ENCODE measurements around the gene TNFRSF1B. TPM values are rescaled to one million over a fixed set of nuclear protein-coding genes. Genes with fewer than 3 reads are reported as not detected.

The TNFRSF1B gene
- 10 to 100 TPM; 10.9 to 34.9 (median 31.0) TPM for total RNA-seq

DNA sequence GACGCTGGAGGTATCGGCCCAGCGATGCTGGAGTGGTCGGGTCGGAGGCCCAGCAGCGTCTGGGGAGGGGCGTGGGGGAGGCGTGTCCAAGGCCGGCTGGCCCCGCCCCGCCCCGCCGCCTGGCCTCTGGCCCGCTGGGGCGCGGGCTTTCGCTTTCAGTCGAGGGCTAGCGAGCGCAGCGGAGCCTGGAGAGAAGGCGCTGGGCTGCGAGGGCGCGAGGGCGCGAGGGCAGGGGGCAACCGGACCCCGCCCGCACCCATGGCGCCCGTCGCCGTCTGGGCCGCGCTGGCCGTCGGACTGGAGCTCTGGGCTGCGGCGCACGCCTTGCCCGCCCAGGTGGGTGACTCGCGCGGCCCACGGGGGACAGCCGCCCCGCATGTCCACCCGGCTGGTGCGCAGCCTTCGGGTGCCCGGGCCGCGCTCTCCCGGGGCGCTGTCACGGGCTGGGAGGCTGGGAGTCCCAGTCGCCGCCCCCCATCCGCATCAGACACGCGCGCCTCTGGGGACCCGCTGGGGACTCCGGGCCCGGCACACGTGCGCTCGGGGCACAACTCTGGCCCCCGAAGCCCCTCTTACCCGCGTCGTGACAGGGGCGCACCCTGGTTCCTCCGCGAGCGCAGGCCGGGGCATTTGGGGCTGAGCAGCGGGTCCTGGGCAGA lies at the start of gene TNFRSF1B:
TSS of gene TNFRSF1B (plus strand) at position 158 of the 659 bp plus-strand sequence. CDS start at position 259, 101 bp downstream.
- peaks cover 0 to 48% (median 6%) of the 10 kb centered on the region in 3 donors for H3K4me1 ChIP-seq
- H3K9me3 ChIP-seq: no peaks in the 10 kb centered on the region
- 0% methylated on average over 4 of the region's 79 CpGs; no CpG with 5 or more reads in 1 of the 2 donors for WGBS, 2 donors (ENCODE audit: low coverage in 1 of 2)
- peak; percentile 77 for ATAC-seq
- H3K27me3 ChIP-seq: peaks cover 49% of the 10 kb centered on the region
- peak within 1 kb of the TSS; percentile 60 to 89 (median 80) for H3K27ac ChIP-seq
- peak; percentile 69 for TF ChIP-seq POLR2AphosphoS5 (IDR thresholded peaks at IDR 0.05)
- no peak for TF ChIP-seq EP300 (IDR thresholded peaks at IDR 0.05)
- TF ChIP-seq, protein P1, sequence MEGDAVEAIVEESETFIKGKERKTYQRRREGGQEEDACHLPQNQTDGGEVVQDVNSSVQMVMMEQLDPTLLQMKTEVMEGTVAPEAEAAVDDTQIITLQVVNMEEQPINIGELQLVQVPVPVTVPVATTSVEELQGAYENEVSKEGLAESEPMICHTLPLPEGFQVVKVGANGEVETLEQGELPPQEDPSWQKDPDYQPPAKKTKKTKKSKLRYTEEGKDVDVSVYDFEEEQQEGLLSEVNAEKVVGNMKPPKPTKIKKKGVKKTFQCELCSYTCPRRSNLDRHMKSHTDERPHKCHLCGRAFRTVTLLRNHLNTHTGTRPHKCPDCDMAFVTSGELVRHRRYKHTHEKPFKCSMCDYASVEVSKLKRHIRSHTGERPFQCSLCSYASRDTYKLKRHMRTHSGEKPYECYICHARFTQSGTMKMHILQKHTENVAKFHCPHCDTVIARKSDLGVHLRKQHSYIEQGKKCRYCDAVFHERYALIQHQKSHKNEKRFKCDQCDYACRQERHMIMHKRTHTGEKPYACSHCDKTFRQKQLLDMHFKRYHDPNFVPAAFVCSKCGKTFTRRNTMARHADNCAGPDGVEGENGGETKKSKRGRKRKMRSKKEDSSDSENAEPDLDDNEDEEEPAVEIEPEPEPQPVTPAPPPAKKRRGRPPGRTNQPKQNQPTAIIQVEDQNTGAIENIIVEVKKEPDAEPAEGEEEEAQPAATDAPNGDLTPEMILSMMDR (IDR thresholded peaks at IDR 0.05): no peak
- peak; percentile 84 to 86 for TF ChIP-seq POLR2A (IDR thresholded peaks at IDR 0.05)
- H3K36me3 ChIP-seq: no peaks in the 10 kb centered on the region
- H3K4me3 ChIP-seq: peak within 1 kb of the TSS; percentile 77 to 84

DNA sequence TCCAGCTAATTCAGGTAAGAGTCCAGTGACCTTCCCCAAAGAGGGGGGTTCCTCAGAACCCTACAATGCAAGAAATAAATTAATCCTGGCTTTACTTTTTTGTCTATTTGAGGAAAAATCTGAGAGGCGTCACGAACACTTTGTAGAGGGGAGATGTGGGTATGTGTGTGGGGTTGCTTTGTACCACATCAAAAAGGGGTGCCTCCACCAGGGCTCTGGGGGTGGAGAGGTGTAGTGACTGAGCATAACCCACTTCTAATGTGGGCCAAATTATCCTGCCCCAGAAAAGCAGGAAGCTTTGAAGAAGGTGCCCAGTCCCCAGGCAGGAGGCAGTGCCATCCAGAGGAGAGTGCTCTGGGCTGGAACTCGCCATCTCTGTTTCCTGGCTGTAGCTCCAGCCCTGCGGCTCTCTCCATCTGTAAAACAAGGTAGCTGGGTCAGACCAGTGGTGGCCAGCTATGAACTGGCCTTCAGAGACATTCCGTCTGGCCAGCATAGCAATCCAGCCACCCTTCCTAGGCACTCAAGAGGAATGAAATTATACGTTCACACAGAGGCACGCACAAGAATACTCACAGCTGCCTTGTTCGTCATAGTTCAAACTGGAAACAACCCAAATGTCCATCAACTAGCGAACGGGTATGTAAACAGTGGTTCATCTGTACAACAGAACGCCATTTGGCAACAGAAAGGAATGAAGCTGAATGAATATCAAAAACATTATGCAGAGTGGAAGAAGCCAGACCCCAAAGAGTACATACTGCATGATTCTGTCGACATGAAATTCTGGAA lies 45.4 kb upstream of the TNFRSF1B start:
- Histone ChIP-seq H3K4me1 (peaks cover 0 to 25% (median 4%) of the 10 kb centered on the region in 3 donors), H3K36me3 (no peaks in the 10 kb centered on the region), H3K27me3 (peaks cover 16% of the 10 kb centered on the region), H3K4me3 (no peak overlapping the region), H3K9me3 (no peaks in the 10 kb centered on the region), H3K27ac (peak overlapping the region in 3 of 4 donors; percentile 24 to 68 (median 33))
- ATAC-seq: peak; percentile 68
- TF ChIP-seq POLR2AphosphoS5 (IDR thresholded peaks at IDR 0.05) (peak; percentile 84), EP300 (IDR thresholded peaks at IDR 0.05) (no peak)
- WGBS, 2 donors (ENCODE audit: low coverage in 1 of 2): 20 to 31% methylated on average over 6 to 9 of the region's 12 CpGs

DNA sequence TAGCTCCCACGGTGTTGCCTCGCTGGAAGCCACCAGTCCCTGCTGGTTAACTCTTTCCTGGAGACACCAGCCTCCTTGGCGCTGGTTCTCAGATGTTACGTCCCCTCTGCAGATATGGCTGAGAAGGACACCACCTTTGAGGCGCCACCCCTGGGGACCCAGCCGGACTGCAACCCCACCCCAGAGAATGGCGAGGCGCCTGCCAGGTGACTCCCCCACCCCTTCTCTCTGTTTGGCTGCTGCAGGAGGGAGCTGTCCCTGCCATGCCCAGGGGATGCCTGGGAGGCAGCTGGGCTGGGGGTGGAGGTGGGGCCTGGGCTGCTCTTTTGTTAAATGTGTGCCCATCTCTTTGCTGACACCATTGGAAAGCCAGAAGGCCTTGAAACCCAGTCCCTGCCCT lies 43.6 kb upstream of the TNFRSF1B start:
- TF ChIP-seq, protein P1 (IDR thresholded peaks at IDR 0.05): no peak
- no peak for TF ChIP-seq POLR2A (IDR thresholded peaks at IDR 0.05)
- TF ChIP-seq POLR2AphosphoS5 (IDR thresholded peaks at IDR 0.05): no peak
- no peak for TF ChIP-seq EP300 (IDR thresholded peaks at IDR 0.05)
- no peak for ATAC-seq
- Histone ChIP-seq H3K4me1 (peaks cover 0 to 25% (median 4%) of the 10 kb centered on the region in 3 donors), H3K27ac (no peak overlapping the region), H3K9me3 (no peaks in the 10 kb centered on the region), H3K36me3 (no peaks in the 10 kb centered on the region), H3K4me3 (no peak overlapping the region), H3K27me3 (peaks cover 11% of the 10 kb centered on the region)
- WGBS, 2 donors (ENCODE audit: low coverage in 1 of 2): 20% methylated on average over 2 of the region's 8 CpGs; no CpG with 5 or more reads in 1 of the 2 donors

DNA sequence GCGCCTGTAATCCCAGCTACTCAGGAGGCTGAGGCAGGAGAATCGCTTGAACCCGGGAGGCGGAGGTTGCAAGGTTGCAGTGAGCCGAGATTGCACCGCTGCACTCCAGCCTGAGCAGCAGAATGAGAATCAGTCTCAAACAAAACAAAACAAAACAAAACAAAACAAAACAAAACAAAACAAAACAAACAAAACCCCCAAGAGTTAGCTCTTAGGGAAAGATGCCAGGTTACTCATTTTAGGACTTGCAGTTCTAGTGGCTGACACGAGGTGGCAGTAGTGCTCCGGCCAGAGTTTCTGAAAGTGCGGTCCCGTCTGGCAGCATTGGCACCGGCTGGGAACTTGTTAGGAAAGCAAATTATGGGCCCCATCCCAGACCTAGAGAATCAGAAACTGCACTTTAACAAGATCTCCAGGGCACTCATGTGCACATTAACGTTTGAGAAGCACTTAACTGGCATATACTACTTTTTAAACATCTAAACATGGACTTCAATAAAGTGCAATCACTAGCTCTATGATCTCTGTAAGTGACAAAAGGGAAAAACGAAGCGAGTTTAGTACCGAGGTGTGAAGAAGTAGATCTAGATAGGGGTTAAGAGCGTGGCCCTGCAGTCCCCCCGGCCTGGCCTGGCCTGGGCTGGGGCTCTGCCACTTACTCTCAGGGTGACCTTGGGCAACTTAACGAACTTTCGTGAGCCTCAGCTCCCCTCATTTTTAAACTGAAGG lies 41.9 kb upstream of the TNFRSF1B start:
- Histone ChIP-seq H3K4me1 (peaks cover 0 to 25% (median 4%) of the 10 kb centered on the region in 3 donors), H3K9me3 (no peaks in the 10 kb centered on the region), H3K4me3 (no peak overlapping the region), H3K27me3 (peaks cover 6% of the 10 kb centered on the region), H3K36me3 (no peaks in the 10 kb centered on the region), H3K27ac (peak overlapping the region in 2 of 4 donors; percentile 37 to 58)
- 38 to 42% methylated on average over 8 to 15 of the region's 19 CpGs for WGBS, 2 donors (ENCODE audit: low coverage in 1 of 2)
- TF ChIP-seq, protein P1 (IDR thresholded peaks at IDR 0.05): peak in 3 of 4 experiments; percentile 97 to 98 (median 97)
- no peak for TF ChIP-seq EP300 (IDR thresholded peaks at IDR 0.05)
- ATAC-seq: peak; percentile 54

Measured in gastroesophageal sphincter (tissue), 4 donors.